Liver (tissue), 9 donors: ENCODE measurements around the gene CBR3. TPM values are rescaled to one million over a fixed set of nuclear protein-coding genes. Genes with fewer than 3 reads are reported as not detected.
A peak's percentile ranks its signal among the peaks of the same experiment; 100 is the strongest.

ENCODE experiments used
- DNase-seq: peaks from one replicate; pipeline ENCODE4 v3.0.0-alpha.2; 2017; ENCODE audit warnings: low spot score
- H3K27ac ChIP-seq, 2 donors: one replicate each; pipeline ENCODE4 v1.7.0; 2013; ENCODE audit warnings: inconsistent platforms in 2 of 2, low read length in 2 of 2, control low read depth in 1 of 2, low read depth in 1 of 2, mild to moderate bottlenecking in 1 of 2
- H3K27me3 ChIP-seq, 4 donors: one replicate each; pipeline versions ENCODE4 v1.6.1 to v1.7.0; 2013; ENCODE audit warnings: low read length in 3 of 4, inconsistent platforms in 1 of 4, mild to moderate bottlenecking in 1 of 4, moderate library complexity in 1 of 4; ENCODE audit not compliant: control insufficient read depth in 4 of 4, insufficient read depth in 4 of 4
- H3K36me3 ChIP-seq, 4 donors: one replicate each; pipeline versions ENCODE4 v1.6.1 to v1.7.0; 2013; ENCODE audit warnings: low read length in 3 of 4, mild to moderate bottlenecking in 3 of 4, low read depth in 1 of 4, moderate library complexity in 1 of 4; ENCODE audit not compliant: control insufficient read depth in 4 of 4, insufficient read depth in 3 of 4
- H3K4me1 ChIP-seq, 4 donors: one replicate each; pipeline versions ENCODE4 v1.6.1 to v1.7.0; 2013; ENCODE audit warnings: low read length in 3 of 4, mild to moderate bottlenecking in 3 of 4, moderate library complexity in 1 of 4; ENCODE audit not compliant: control insufficient read depth in 4 of 4, insufficient read depth in 4 of 4
- H3K4me3 ChIP-seq, 3 donors: one replicate each; pipeline versions ENCODE4 v1.6.1 to v1.7.0; 2013; ENCODE audit warnings: low read length in 3 of 3, control low read depth in 1 of 3, low read depth in 1 of 3, mild to moderate bottlenecking in 1 of 3
- H3K9ac ChIP-seq, 2 donors: one replicate each; pipeline ENCODE4 v1.7.0; 2013; ENCODE audit warnings: low read length in 2 of 2, mild to moderate bottlenecking in 2 of 2, moderate library complexity in 2 of 2, control low read depth in 1 of 2, low read depth in 1 of 2
- H3K9me3 ChIP-seq, 4 donors: one replicate each; pipeline versions ENCODE4 v1.6.1 to v1.7.0; 2013; ENCODE audit warnings: low read length in 3 of 4; ENCODE audit not compliant: control insufficient read depth in 4 of 4
- ATF3 ChIP-seq: IDR thresholded peaks from 2 replicates; pipeline ENCODE4 v1.6.1; 2016; ENCODE audit warnings: antibody characterized with exemption
- CTCF ChIP-seq: fragments of 150-350 bp; IDR thresholded peaks from 2 replicates; pipeline ENCODE4 v1.5.1; 2017; ENCODE audit warnings: improper control_type of control experiment, low read depth, low read length; ENCODE audit not compliant: missing input control
- EGR1 ChIP-seq, 2 donors: IDR thresholded peaks; 2 replicates each; pipeline ENCODE4 v1.6.1; 2016 to 2018; ENCODE audit warnings: antibody characterized with exemption in 2 of 2, low read depth in 2 of 2
- FOXA1 ChIP-seq: IDR thresholded peaks from 2 replicates; pipeline ENCODE4 v1.6.1; 2016; ENCODE audit warnings: antibody characterized with exemption
- FOXA2 ChIP-seq: IDR thresholded peaks from 2 replicates; pipeline ENCODE4 v1.6.1; 2016; ENCODE audit warnings: antibody characterized with exemption
- GABPA ChIP-seq, 2 donors: IDR thresholded peaks in 1 of 2; conservative IDR thresholded peaks in 1 of 2; 2 replicates each; pipeline ENCODE4 v1.6.1; 2016; ENCODE audit warnings: antibody characterized with exemption in 2 of 2, mild to moderate bottlenecking in 1 of 2, moderate library complexity in 1 of 2
- HNF4A ChIP-seq, 2 donors: conservative IDR thresholded peaks; 2 replicates each; pipeline ENCODE4 v1.6.1; 2016; ENCODE audit warnings: antibody characterized with exemption in 2 of 2, mild to moderate bottlenecking in 2 of 2
- HNF4G ChIP-seq: IDR thresholded peaks from 2 replicates; pipeline ENCODE4 v1.6.1; 2016; ENCODE audit warnings: antibody characterized with exemption
- JUND ChIP-seq, 2 donors: IDR thresholded peaks; 2 replicates each; pipeline ENCODE4 v1.6.1; 2016; ENCODE audit warnings: antibody characterized with exemption in 2 of 2
- MAX ChIP-seq: IDR thresholded peaks from 2 replicates; pipeline ENCODE4 v1.6.1; 2016; ENCODE audit warnings: antibody characterized with exemption
- NR2F2 ChIP-seq: IDR thresholded peaks from 2 replicates; pipeline ENCODE4 v1.6.1; 2016; ENCODE audit warnings: antibody characterized with exemption
- RAD21 ChIP-seq, 2 donors: IDR thresholded peaks; 2 replicates each; pipeline ENCODE4 v1.6.1; 2016; ENCODE audit warnings: antibody characterized with exemption in 2 of 2, mild to moderate bottlenecking in 2 of 2
- REST ChIP-seq: IDR thresholded peaks from 2 replicates; pipeline ENCODE4 v1.6.1; 2016; ENCODE audit warnings: antibody characterized with exemption, mild to moderate bottlenecking
- RXRA ChIP-seq, 2 donors: IDR thresholded peaks; 2 replicates each; pipeline ENCODE4 v1.6.1; 2017 to 2018; ENCODE audit warnings: antibody characterized with exemption in 2 of 2, mild to moderate bottlenecking in 1 of 2
- SP1 ChIP-seq: IDR thresholded peaks from 2 replicates; pipeline ENCODE4 v1.6.1; 2018; ENCODE audit warnings: antibody characterized with exemption, mild to moderate bottlenecking
- TAF1 ChIP-seq: conservative IDR thresholded peaks from 2 replicates; pipeline ENCODE4 v1.6.1; 2016; ENCODE audit warnings: antibody characterized with exemption, mild to moderate bottlenecking
- YY1 ChIP-seq: IDR thresholded peaks from 2 replicates; pipeline ENCODE4 v1.6.1; 2016; ENCODE audit warnings: antibody characterized with exemption, mild to moderate bottlenecking
- ZBTB33 ChIP-seq: IDR thresholded peaks from 2 replicates; pipeline ENCODE4 v1.6.1; 2016; ENCODE audit warnings: antibody characterized with exemption
- WGBS: extraction: QIAGEN DNeasy Blood & Tissue Kit; methylation state at CpG from one replicate; pipeline ENCODE4 v1.1.7; 2013; 5-methylcytosine and 5-hydroxymethylcytosine counted together
- polyA plus RNA-seq, 2 donors: library from polyadenylated mRNA; stranded (reverse) in 1 of 2; unstranded in 1 of 2; fragments of 200-250 nt in 1 of 2; fragments of >200 nt in 1 of 2; fragmentation: Nextera tagmentation in 1 of 2; extraction: Ambion mirVana in 1 of 2; gene quantifications; one replicate each; pipeline versions ENCODE4 v1.2.1 to v1.2.3, GENCODE V29; 2013 to 2015
- total RNA-seq, 2 donors: library from RNA; depleted of rRNA; stranded (reverse); fragments of >200 nt; gene quantifications; one replicate each; pipeline ENCODE4 v1.2.3, GENCODE V29; 2014
- donor health status: healthy.
- donor health status: healthy.
- donor health status: healthy.
- donor health status: healthy.
- donor health status: healthy.

CBR3 gene
- total and polyA plus RNA-seq, 4 donors: 0.31 to 0.70 (median 0.47) TPM

GRCh38 chr21:36125512-36126207 is 9.2 kb upstream of the CBR3 start:
- Histone ChIP-seq H3K27ac (no peak overlapping the region), H3K4me1 (peaks cover 0 to 14% (median 7%) of the 10 kb centered on the region in 4 donors), H3K9me3 (no peaks in the 10 kb centered on the region), H3K27me3 (no peaks in the 10 kb centered on the region), H3K9ac (no peak overlapping the region), H3K36me3 (no peaks in the 10 kb centered on the region), H3K4me3 (no peak overlapping the region)
- DNase-seq: peak; percentile 42
- 40% methylated on average over 9 of the region's 9 CpGs for WGBS
- no peak for TF ChIP-seq MAX
- TF ChIP-seq RAD21 (IDR thresholded peaks at IDR 0.05): peak; percentile 55 to 70
- TF ChIP-seq HNF4A (conservative IDR thresholded peaks at IDR 0.05): no peak
- TF ChIP-seq REST: no peak
- no peak for TF ChIP-seq SP1
- no peak for TF ChIP-seq NR2F2
- TF ChIP-seq CTCF: peak; percentile 93

GRCh38 chr21:36126208-36126565 is 8.7 kb upstream of the CBR3 start:
- peaks cover 0 to 14% (median 7%) of the 10 kb centered on the region in 4 donors for H3K4me1 ChIP-seq
- no peaks in the 10 kb centered on the region for H3K27me3 ChIP-seq
- no peak overlapping the region for H3K9ac ChIP-seq
- no peak for DNase-seq
- no peak overlapping the region for H3K27ac ChIP-seq
- H3K4me3 ChIP-seq: no peak overlapping the region
- no peaks in the 10 kb centered on the region for H3K9me3 ChIP-seq
- no peaks in the 10 kb centered on the region for H3K36me3 ChIP-seq
- TF ChIP-seq NR2F2: no peak
- TF ChIP-seq ATF3: no peak
- TF ChIP-seq HNF4G: no peak
- TF ChIP-seq FOXA1: no peak
- TF ChIP-seq TAF1: no peak
- no peak for TF ChIP-seq FOXA2
- no peak for TF ChIP-seq SP1
- no peak for TF ChIP-seq RXRA (IDR thresholded peaks at IDR 0.05)
- no peak for TF ChIP-seq JUND (IDR thresholded peaks at IDR 0.05)
- no peak for TF ChIP-seq EGR1 (IDR thresholded peaks at IDR 0.05; ENCODE audit: low read depth in 2 of 2)
- no peak for TF ChIP-seq GABPA (IDR thresholded peaks at IDR 0.05 in 1 of 2, conservative IDR thresholded peaks at IDR 0.05 in 1 of 2)
- TF ChIP-seq CTCF: no peak
- no peak for TF ChIP-seq YY1
- no peak for TF ChIP-seq REST
- no peak for TF ChIP-seq HNF4A (conservative IDR thresholded peaks at IDR 0.05)
- TF ChIP-seq ZBTB33: no peak
